Naive B cell (primary cell): Measurements from ENCODE around the gene MAL. TPM values are rescaled to one million over a fixed set of nuclear protein-coding genes. Genes with fewer than 3 reads are reported as not detected.

Source experiments
- ATAC-seq, 2 donors: fragments of 150-1000 bp; cut with Tn5 transposase; 2 replicates each; pipeline ENCODE4 v1.10.0; 2021; ENCODE audit warnings: low read depth in 2 of 2, mild to moderate bottlenecking in 2 of 2, moderate library complexity in 2 of 2
- DNase-seq: peaks from one replicate; pipeline ENCODE4 v3.0.0; 2022
- H3K27ac Mint-ChIP-seq, 6 donors: one replicate each; pipeline ENCODE4 v1.8.0; 2020 to 2022; ENCODE audit warnings: mild to moderate bottlenecking in 6 of 6, mixed read lengths in 6 of 6, moderate library complexity in 5 of 6, inconsistent platforms in 2 of 6
- H3K27me3 Mint-ChIP-seq, 3 donors: one replicate each; pipeline ENCODE4 v1.8.0; 2021 to 2022; ENCODE audit warnings: mixed read lengths in 3 of 3, mild to moderate bottlenecking in 1 of 3
- H3K36me3 Mint-ChIP-seq, 2 donors: one replicate each; pipeline ENCODE4 v1.8.0; 2020 to 2022; ENCODE audit warnings: mixed read lengths in 2 of 2, inconsistent platforms in 1 of 2, mild to moderate bottlenecking in 1 of 2
- H3K4me1 Mint-ChIP-seq, 3 donors: one replicate each; pipeline ENCODE4 v1.8.0; 2020 to 2022; ENCODE audit warnings: mixed read lengths in 3 of 3, inconsistent platforms in 1 of 3, mild to moderate bottlenecking in 1 of 3, moderate library complexity in 1 of 3
- H3K4me3 Mint-ChIP-seq, 8 donors: one replicate each; pipeline ENCODE4 v1.8.0; 2020 to 2022; ENCODE audit warnings: mild to moderate bottlenecking in 8 of 8, mixed read lengths in 8 of 8, moderate library complexity in 8 of 8, inconsistent platforms in 2 of 8
- H3K9me3 Mint-ChIP-seq, 7 donors: one replicate each; pipeline ENCODE4 v1.8.0; 2020 to 2022; ENCODE audit warnings: mixed read lengths in 7 of 7, mild to moderate bottlenecking in 5 of 7, inconsistent platforms in 2 of 7, moderate library complexity in 1 of 7
- polyA plus RNA-seq, 6 donors: library from polyadenylated mRNA; unstranded; fragments of 300-500 nt; fragmentation: Illumina TruSeq; gene quantifications; one replicate each; pipeline ENCODE4 v1.2.3, GENCODE V29; 2021; ENCODE audit warnings: low read depth in 6 of 6

The MAL gene
- polyA plus RNA-seq, 6 donors from 2014 or later: 0.41 to 1.1 (median 0.75) TPM; not detected in 2

GRCh38 chr2:95063086-95063958 lies 37.8 kb downstream of the MAL start:
- Mint-ChIP-seq H3K27ac (peak overlapping the region in 1 of 6 donors; percentile 28), H3K27me3 (no peaks in the 10 kb centered on the region), H3K9me3 (no peaks in the 10 kb centered on the region), H3K4me3 (no peak overlapping the region), H3K36me3 (no peaks in the 10 kb centered on the region), H3K4me1 (no peaks in the 10 kb centered on the region)
- ATAC-seq (peak in 1 of 2 donors; percentile 52), DNase-seq (no peak)

- peaks cover 0 to 4% (median 0%) of the 10 kb centered on the region in 3 donors for H3K27me3 Mint-ChIP-seq
- H3K27ac Mint-ChIP-seq: no peak overlapping the region
- H3K36me3 Mint-ChIP-seq: no peaks in the 10 kb centered on the region
Observed at GRCh38 chr2:95068256-95068655, 42.7 kb downstream of the MAL start.

DNA sequence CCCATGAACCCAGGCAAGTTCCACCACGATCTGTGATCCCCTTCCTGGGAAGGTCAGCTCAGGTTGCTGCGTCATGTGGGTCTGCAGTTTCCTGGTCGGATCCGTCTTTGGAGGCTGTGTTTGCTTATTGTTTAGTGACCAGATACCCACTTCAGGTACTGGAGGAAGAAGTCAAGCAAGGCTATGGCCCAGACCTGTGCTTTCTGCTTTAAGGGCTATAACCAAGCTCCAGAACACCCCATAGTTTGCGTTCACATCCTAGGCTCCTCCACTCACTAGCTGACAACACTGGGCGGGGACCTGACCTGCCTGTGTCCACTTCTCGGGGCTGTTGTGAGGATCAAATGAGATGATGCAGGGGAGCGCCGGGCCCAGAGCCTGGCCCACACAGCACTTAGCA lies 44.0 kb downstream of the MAL start:
- ATAC-seq: no peak
- no peaks in the 10 kb centered on the region for H3K36me3 Mint-ChIP-seq
- no peak overlapping the region for H3K27ac Mint-ChIP-seq

More at GRCh38 chr2:95068256-95068655, 42.7 kb downstream of the MAL start:
- no peak for ATAC-seq
- Mint-ChIP-seq H3K4me1 (no peaks in the 10 kb centered on the region), H3K9me3 (no peaks in the 10 kb centered on the region), H3K4me3 (no peak overlapping the region)
- DNase-seq: no peak

DNA sequence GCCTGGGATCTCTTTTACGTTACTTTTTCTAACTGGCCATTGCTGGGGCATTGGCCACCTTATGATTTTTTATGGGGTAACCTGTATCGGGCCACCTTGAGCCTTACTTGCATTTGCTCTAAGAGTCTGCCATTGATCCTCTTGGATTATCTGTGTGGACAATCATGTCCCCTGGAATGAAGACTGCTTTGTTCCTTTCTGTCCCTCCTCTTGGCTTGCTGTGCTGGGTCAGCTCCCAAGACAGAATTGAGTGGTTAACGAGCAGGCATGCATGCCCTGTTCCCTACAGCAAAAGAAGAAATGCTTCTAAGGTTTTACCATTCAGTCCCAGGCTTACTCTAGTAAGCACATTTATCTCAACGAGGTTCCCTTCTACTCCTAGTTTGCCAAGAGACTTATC lies 46.3 kb downstream of the MAL start:
- Mint-ChIP-seq H3K27ac (no peak overlapping the region), H3K4me3 (no peak overlapping the region), H3K27me3 (peaks cover 0 to 31% (median 0%) of the 10 kb centered on the region in 3 donors), H3K4me1 (peaks cover 4 to 5% (median 4%) of the 10 kb centered on the region in 3 donors), H3K9me3 (no peaks in the 10 kb centered on the region), H3K36me3 (no peaks in the 10 kb centered on the region)
- no peak for DNase-seq
- no peak for ATAC-seq

More for the DNA sequence above, 44.0 kb downstream of the MAL start:
- DNase-seq: no peak
- Mint-ChIP-seq H3K27me3 (peaks cover 0 to 12% (median 0%) of the 10 kb centered on the region in 3 donors), H3K4me3 (peak overlapping the region in 1 of 8 donors; percentile 65), H3K9me3 (no peaks in the 10 kb centered on the region), H3K4me1 (no peaks in the 10 kb centered on the region)

DNA sequence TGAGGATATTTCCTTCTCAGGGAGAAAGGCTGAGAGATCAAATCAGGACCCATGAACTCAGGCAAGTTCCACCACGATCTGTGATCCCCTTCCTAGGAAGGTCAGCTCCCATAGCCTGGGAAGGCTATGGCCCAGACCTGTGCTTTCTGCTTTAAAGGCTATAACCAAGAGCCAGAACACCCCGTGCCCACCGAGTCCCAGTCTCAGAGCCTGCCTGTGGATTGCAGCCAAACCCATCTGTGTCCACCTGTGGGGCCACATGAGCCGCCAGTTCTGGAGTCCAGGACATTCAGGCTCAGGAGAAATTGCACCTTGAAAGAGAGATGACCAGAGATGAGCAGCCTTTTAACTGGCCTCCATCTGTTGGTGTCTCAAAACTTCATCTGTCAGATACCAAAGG lies 46.9 kb downstream of the MAL start:
- Mint-ChIP-seq H3K4me1 (peaks cover 4 to 11% (median 8%) of the 10 kb centered on the region in 3 donors), H3K9me3 (no peaks in the 10 kb centered on the region), H3K4me3 (no peak overlapping the region), H3K27me3 (peaks cover 0 to 31% (median 3%) of the 10 kb centered on the region in 3 donors), H3K27ac (peak overlapping the region in 2 of 6 donors; percentile 19 to 70), H3K36me3 (no peaks in the 10 kb centered on the region)
- ATAC-seq (no peak), DNase-seq (no peak)

- ATAC-seq (no peak), DNase-seq (no peak)
- Mint-ChIP-seq H3K9me3 (no peaks in the 10 kb centered on the region), H3K27me3 (peaks cover 0 to 39% (median 10%) of the 10 kb centered on the region in 3 donors), H3K4me3 (peak overlapping the region in 1 of 8 donors; percentile 44), H3K27ac (no peak overlapping the region), H3K36me3 (no peaks in the 10 kb centered on the region), H3K4me1 (peaks cover 4 to 12% (median 10%) of the 10 kb centered on the region in 3 donors)
Observed at GRCh38 chr2:95073856-95074662, 48.6 kb downstream of the MAL start.

GRCh38 chr2:95074663-95075439 lies 49.3 kb downstream of the MAL start:
- Mint-ChIP-seq H3K27ac (no peak overlapping the region), H3K4me3 (peak overlapping the region in 1 of 8 donors; percentile 44), H3K9me3 (no peaks in the 10 kb centered on the region), H3K36me3 (no peaks in the 10 kb centered on the region), H3K4me1 (peaks cover 4 to 12% (median 10%) of the 10 kb centered on the region in 3 donors), H3K27me3 (peaks cover 0 to 39% (median 10%) of the 10 kb centered on the region in 3 donors)
- ATAC-seq: no peak
- DNase-seq: no peak

GRCh38 chr2:95075440-95076132 lies 50.1 kb downstream of the MAL start:
- Mint-ChIP-seq H3K9me3 (no peaks in the 10 kb centered on the region), H3K4me1 (peaks cover 4 to 12% (median 10%) of the 10 kb centered on the region in 3 donors), H3K27ac (no peak overlapping the region), H3K36me3 (no peaks in the 10 kb centered on the region), H3K4me3 (peak overlapping the region in 1 of 8 donors; percentile 10), H3K27me3 (peaks cover 0 to 39% (median 10%) of the 10 kb centered on the region in 3 donors)
- no peak for ATAC-seq
- no peak for DNase-seq

- Mint-ChIP-seq H3K9me3 (no peaks in the 10 kb centered on the region), H3K27ac (peak overlapping the region in 4 of 6 donors; percentile 34 to 80 (median 37)), H3K36me3 (no peaks in the 10 kb centered on the region), H3K4me1 (peaks cover 4 to 12% (median 10%) of the 10 kb centered on the region in 3 donors), H3K4me3 (peak overlapping the region in 7 of 8 donors; percentile 11 to 78 (median 66)), H3K27me3 (peaks cover 0 to 39% (median 10%) of the 10 kb centered on the region in 3 donors)
- DNase-seq (peak; percentile 55), ATAC-seq (peak; percentile 87 to 90)
Observed at GRCh38 chr2:95076705-95077529, 51.4 kb downstream of the MAL start.

DNA sequence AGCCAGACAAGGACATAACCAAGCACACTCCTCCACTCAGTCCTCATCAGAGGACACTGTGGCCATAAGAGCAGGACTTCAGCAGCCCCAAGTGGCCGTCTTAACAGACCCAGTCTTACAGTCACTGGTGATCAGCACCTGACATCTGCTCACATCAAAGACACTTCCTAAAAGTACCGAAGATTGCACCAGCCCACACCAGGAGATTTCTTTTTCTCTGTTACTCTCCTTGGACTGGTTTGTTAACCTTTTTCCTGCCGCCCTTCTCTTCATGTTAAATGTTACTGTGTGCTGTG lies 52.0 kb downstream of the MAL start:
- ATAC-seq (no peak), DNase-seq (no peak)
- peak overlapping the region in 2 of 6 donors; percentile 34 to 39 for H3K27ac Mint-ChIP-seq
- H3K27me3 Mint-ChIP-seq: peaks cover 0 to 39% (median 10%) of the 10 kb centered on the region in 3 donors
- peak overlapping the region in 5 of 8 donors; percentile 4 to 69 (median 56) for H3K4me3 Mint-ChIP-seq
- H3K9me3 Mint-ChIP-seq: no peaks in the 10 kb centered on the region
- H3K36me3 Mint-ChIP-seq: no peaks in the 10 kb centered on the region
- H3K4me1 Mint-ChIP-seq: peaks cover 4 to 12% (median 10%) of the 10 kb centered on the region in 3 donors

DNA sequence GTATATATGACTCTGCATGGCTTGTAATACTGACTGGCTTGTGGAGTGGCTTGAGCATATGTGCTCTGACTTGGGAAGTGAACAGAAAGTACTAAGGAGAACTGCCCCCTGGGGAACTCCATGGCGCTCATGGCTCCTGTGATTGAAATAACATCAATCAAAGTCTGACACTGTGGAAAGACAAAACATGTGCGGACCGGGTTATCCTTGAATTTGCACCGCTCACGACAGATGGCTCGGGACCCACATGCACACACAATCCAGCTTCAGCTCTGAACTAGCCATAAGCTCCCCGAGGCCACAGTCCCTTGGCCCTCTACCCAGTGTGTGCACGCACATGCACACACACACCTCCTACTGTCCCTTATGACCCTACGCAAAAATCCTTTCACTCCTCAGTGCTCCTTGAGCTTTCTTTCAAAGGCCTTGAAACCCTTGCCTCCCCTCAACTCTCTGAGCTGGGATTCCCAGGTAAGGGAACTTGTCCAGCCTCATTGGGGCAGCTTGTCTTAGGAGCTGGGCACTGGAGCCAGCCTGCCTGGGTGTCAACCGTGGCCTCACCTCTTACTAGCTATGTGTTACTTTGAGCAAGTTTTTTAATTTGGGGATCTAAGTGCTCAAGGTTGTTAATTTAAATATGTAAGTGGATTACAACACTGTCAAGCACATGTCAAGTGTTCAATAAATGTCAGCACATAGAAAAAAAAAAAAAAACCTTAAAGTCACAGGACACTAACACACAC lies 52.5 kb downstream of the MAL start:
- peaks cover 0 to 38% (median 10%) of the 10 kb centered on the region in 3 donors for H3K27me3 Mint-ChIP-seq
- H3K4me1 Mint-ChIP-seq: peaks cover 4 to 12% (median 10%) of the 10 kb centered on the region in 3 donors
- H3K9me3 Mint-ChIP-seq: no peaks in the 10 kb centered on the region
- DNase-seq (no peak), ATAC-seq (no peak)
- H3K27ac Mint-ChIP-seq: peak overlapping the region in 2 of 6 donors; percentile 9 to 44
- H3K4me3 Mint-ChIP-seq: peak overlapping the region in 2 of 8 donors; percentile 21 to 64
- H3K36me3 Mint-ChIP-seq: no peaks in the 10 kb centered on the region
